ENCODE results near the gene NDUFS7.
A peak's percentile ranks its signal among the peaks of the same experiment; 100 is the strongest.

NDUFS7 gene

DNA sequence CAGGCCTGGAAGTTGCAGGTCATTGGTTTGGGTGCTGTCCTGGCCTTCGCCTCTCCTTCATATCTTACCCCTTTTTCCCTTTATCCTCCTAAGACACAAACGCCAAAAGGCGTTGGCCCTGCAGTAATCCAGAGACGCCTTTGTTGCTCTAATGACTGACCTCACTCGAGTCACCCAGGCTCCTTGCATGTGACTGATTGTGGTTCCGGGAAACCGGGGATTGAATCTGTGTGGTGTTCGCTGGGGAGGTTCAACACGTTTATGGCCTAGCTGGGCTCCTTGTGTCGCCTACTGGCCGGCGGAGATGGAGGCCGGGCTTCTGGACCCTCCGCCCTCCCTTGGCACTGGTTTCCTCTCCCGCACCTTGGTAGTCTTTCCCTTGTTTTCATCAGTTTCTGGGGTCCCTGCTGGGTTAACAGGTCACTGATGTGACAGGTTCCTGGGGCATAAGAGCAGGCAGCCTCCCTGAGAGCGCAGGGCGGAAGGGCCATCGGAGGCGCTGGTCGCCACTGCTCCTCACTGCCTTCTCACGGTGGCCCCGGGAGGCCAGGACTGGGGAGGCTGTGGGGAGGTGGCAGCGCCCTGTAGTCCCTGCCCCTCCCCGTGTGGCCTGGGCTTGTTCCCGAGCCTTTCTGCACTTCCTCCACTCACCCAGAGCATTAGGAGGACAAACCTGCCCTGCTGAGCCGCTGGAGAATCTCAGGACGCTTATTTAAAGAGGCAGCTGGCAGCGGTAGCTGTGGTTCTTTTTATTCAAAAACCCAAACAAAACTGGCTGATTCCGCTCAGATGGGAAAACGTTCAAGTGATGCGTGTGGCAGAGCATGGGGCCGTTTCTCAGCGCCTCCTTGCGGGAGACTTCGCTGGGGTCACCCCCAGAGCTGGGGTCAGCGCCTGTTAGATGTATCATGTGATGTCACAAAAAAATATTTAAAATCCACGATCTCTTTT is 18.1 kb upstream of the NDUFS7 start:
- DNase-seq (ENCODE audit: low spot score): no peak

DNA sequence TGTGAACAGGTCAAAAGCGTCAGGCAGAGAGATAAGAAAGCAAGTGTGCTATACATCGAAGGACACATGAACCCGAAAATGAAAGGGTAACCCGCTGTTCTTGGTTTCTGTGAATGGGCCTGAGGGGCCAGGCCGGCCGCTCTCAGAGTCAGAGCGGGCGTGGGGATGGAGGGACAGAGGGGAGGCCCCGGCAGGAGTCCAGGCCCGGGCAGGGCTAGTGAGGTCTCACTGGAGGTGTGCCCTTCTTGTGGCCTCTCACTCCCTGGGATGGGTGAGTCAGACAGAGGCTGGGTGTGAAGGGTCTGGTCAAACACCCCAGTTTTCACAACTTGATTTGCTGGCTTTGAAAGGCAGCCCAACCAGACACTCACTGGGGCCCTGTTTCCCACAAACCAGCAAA is 17.4 kb upstream of the NDUFS7 start:
- DNase-seq (ENCODE audit: low spot score): no peak

DNA sequence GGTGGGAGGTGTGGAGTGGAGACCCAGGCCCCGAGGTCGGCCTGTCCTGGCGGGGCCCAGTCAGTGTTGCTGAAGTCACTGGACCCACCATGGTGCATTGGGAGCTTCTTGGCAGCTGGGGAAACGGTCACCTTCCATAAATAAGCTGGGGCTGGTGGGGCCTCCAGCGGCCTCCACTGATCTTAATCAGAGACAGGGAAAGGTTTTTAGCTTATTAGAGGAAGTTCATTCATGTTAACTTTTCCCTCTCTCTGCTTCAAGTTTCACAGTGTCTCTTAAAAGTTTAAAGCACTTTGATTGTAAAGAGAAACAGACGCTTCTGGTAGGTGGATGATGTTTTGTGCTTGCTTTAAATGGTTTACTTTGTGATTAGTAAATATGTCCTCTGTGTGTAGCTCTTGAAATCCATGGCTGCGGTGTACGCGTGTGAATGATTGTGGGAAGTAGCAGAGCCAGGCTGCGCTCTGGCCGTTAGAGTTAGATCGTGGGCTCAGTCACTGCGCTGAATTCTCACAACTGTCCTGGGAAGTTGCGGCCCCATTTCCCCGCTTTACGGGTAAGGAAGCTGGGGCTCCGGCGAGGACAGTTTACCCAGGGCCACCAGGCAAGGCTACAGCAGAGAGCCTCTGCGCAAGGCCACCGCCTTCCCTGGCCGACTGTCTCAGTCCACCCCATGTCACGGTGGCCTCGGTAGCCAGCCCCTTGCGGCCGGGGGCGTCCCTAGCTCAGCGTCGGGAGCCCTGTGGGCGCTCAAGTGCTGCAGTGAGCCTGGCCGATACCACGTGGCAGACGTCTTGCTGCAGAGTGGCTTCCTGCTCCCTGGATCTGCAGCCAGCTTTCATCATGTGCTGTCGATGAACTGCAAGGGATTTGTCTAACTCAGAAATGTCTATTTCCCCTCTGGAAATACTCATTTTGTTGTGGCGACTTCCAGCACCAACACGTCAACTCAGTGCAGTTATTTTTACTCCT is 16.5 kb upstream of the NDUFS7 start:
- no peak for DNase-seq (ENCODE audit: low spot score)

DNA sequence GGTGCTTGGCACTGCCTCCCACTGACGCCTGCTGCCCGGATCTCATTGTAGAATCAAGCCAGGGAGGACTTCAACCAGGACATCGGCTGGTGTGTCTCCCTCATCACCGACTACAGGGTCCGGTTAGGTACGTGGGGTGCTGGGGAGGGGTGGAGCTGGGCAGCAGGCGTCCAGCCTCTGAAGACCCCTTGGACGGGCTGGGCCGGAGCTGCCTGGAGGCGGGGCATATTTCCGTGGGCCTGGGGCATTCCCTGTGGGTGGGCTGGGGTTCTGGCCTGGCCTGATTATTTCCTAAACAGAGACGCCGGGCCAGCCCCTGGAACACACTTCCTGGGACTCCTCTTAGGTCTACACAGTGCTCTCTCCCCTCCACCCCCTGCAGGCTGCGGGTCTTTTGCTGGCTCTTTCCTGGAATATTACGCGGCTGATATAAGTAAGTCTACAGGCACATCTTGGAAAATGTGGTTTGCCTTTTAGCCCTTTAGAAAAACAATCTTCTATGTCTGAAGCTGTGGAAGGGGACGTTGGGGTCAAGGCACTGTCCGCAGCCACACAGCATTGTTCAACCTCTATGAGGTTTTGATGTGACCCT is 14.4 kb upstream of the NDUFS7 start:
- DNase-seq (ENCODE audit: low spot score): no peak

DNA sequence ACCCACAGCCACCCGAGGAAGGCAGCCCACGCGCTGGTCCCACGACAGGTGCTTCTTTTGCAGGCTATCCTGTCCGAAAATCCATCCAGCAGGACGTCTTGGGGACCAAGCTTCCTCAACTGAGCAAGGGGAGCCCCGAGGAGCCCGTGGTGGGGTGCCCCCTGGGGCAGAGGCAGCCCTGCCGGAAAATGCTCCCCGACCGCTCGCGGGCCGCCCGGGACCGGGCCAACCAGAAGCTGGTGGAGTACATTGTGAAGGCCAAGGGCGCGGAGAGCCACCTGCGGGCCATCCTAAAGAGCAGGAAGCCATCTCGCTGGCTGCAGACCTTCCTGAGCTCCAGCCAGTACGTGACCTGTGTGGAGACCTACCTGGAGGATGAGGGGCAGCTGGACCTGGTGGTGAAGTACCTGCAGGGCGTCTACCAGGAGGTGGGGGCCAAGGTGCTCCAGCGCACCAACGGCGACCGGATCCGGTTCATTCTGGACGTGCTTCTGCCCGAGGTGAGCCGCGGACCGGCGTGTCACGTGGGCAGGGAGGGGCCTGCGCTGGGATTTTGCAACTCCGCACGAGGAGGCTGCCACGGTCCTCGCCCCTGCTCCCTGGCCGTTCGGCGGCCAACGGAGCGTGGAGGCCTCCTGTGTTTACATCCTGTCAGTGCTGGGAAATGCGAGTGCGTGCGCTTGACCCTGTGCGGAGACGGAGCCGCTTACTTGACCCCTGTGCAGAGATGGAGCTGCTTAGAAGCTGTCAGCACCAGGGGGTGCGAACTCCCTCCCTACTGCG is 12.9 kb upstream of the NDUFS7 start:
- no peak for DNase-seq (ENCODE audit: low spot score)

DNA sequence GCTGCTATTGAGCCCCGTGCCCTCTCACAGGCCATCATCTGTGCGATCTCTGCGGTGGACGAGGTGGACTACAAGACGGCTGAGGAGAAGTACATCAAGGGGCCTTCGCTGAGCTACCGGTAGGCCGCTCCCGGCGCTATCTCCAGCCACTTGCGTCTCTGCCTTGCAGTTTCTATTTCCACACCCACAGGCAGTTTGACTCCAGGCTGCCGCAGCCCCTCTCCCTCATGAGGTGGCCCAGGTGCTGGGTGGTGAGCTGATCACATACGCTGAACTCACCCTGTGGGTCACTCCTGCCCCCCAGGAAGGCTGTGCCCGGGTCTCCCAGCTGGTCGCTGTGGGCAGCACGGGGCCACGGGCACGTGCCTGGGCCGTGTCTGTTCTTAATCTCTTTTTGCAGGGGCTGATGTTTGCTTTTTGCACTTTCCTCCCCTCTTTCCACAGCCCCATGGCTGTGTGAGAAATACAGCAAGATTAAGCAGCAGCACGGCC is 10.6 kb upstream of the NDUFS7 start:
- DNase-seq (ENCODE audit: low spot score): no peak

DNA sequence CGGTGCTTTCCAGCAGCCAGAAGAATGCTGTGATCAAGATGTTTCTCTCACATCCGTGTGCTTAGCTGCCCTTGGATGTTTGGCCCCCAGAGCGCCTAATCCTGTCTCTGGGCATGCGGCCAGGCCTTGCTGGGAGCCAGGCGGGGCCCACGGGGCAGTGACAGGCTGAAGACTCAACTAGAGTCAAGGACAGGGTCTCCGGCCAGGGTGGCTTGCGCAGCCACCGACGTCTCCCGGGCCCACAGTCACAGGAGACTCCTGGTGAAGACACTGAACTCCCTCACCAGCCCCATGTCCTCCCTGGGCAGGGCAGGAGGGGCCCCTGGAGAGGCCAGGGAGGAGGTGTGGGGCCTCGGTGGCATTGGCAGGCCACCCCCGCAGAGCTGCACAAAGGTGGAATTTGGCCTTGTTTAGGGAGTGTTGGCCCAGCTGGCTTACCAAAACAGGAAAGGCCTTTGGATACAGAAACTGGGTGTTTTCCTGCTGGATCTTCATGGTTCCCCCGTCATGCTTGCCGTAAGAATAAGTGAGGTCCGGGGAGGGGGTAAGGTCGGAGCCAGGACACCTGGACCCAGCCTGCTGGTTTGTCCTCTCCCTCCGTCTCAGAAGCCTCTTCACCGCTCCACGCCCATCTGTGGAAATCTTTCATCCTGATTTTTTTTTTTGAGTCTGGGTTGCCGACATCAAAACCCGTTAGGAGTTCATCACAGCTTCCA is 10.0 kb upstream of the NDUFS7 start:
- no peak for DNase-seq (ENCODE audit: low spot score)

DNA sequence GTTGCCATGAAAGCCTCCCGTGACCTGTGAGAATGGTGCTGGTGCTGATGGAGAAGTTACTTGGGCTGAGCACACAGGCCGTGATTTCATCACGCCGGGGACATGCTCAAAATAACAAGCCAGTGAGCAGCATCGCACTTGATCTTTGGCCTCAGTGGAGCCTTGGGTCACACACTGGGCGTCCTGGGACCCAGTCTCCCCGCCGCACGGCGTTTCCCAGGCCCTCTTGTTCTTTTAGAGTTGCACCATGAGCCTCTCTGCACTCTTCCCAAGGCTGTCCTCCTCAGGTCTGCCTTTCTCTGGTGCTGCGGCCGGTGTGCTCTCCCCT is 9.5 kb upstream of the NDUFS7 start:
- no peak for DNase-seq (ENCODE audit: low spot score)

DNA sequence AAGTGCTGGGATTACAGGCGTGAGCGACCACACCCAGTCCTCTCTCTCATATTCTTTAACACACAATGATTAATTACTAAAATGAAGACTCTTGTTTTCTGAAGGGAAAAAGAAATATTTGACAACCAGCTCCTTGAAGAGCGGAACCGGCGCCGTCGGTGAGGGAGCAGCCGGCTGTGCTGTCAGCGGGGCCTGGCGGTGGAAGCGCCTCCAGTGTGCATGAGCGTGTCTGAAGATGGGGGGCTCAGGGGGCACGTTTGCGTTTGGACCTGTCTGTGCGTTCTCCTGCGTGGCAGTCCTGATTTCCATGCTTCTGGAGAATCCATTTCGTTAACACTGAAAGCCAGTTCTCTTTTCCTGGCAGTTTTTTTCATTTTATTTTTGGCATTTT is 7.3 kb upstream of the NDUFS7 start:
- DNase-seq (ENCODE audit: low spot score): no peak

DNA sequence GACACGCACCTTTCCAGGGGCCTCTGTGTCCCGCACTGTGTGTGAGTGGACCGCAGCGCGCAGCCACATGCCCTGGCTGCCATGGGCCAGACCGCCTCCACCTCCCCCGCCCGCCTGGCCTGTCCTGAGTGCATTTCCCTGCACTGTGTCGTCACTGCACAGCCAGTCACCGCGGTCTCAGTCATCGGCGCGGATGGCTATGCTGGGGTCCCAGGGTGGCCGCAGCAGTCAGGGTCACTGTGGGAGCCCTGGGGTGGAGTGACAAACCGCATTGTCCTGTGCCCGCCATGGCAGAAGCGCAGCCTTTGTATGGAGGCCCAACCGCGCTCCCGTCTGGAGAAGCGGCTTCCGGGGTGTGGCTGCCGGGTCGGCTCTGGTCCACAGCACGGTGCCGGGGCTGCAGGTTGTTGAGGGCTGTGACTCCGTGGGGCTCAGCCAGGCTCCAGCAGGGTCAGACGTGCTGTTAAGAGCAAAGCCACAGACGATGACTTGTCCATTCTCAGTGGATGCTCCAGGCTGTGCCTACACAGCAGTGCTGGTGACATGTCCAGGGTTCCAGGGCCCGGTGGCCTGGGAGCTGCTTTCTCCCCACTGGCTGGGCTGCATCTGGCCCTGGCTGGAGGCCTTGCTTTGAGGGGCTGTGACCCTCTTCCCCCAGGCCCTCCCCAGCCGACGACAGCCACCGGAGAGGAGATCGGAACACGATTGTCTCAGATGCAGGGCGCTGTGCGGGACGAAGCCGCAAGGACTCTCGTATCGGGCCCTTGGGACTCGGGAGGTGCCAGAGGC is 6.3 kb upstream of the NDUFS7 start:
- no peak for DNase-seq (ENCODE audit: low spot score)

DNA sequence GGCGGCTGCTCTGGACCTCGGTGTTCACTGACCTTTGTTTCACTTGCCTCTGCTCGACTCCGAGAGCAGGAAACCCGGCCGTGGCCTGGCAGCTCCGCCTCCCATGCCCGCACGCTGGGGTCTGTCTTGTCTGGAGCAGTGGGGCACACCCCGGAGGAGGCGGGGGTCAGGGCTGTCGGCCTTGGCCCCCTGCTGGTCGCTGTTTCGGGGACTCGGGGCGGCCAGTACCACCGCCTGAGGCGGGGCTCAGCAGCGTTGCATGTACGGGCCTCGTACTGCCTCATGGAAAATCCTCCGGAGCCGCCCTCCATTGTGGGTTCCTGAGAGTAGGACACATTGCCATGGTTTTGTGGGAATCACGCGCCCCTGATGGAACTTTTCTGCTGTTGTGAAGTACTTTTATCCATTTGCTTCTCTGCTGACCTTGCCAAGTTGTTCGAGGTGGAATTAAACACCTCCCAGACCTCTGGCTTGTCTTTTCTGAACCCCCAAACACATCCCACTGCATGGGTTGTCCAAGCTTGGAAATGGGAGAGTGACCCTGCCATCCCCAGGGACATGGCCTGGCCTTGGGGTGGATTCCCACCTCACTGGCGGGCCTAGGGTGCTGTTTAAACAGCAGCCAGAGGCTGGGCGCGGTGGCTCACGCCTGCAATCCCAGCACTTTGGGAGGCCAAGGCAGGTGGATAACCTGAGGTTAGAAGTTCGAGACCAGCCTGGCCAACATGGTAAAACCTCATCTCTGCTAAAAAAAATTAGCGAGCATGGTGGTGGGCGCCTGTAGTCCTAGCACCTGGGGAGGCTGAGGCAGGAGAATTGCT is 5.5 kb upstream of the NDUFS7 start:
- DNase-seq (ENCODE audit: low spot score): no peak

DNA sequence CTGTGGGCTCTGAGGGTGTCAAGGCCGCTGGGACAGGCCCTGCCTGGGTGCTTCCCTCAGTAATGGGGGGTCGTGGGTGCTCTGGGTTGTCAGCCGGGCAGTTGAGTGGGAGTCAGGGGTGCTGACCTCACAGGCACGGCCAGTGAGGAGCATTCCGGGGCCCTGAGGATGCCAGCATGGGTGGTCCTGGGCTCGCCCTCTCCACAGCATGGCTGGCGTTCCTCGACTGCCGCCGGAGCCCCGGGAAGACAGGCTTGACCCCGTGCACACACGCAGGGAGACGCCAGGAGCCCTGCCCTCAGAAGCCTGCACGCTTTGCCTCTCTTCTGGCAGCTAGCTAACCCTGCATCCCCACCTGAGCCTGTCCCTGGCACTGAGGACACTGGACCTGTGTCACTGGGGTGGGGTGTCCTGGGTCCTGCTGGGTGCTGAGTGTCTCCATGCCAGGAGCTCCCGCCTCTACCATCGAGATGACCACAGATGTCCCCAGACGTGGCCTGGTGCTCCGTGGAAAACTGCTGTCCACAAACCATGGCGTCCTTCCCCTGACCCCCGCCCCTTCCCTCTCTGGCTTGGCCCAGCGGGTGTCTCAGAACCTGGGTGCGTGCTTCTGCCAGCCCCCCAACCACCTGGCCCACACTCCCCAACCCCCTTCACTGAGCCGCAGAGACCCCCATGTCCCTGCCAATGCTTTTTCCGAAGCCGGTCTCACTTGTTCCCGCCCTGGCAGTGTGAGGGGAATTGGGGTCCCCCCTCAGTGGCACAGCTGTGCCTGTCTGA is 4.4 kb upstream of the NDUFS7 start:
- DNase-seq (ENCODE audit: low spot score): no peak

DNA sequence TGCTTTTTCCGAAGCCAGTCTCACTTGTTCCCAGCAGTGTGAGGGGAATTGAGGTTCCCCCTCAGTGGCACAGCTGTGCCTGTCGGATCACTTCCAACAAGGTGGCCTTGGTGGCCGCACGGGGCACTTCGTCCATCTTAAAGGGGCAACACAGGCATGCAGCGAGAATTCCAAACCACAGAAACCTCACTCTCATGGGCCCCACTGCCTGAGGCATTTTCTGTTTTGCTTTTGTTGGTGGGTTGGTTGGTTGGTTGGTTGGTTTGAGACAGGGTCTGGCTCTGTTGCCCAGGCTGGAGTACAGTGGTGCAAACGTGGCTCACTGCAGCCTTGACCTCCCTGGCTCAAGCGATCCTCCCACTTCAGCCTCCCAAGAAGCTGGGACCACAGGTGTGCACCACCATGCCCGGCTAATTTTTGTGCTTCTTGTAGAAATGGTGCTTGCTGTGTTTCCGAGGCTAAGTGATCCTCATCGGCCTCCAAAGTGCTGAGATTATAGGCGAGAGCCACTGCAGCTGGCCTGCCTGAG is 3.7 kb upstream of the NDUFS7 start:
- no peak for DNase-seq (ENCODE audit: low spot score)

DNA sequence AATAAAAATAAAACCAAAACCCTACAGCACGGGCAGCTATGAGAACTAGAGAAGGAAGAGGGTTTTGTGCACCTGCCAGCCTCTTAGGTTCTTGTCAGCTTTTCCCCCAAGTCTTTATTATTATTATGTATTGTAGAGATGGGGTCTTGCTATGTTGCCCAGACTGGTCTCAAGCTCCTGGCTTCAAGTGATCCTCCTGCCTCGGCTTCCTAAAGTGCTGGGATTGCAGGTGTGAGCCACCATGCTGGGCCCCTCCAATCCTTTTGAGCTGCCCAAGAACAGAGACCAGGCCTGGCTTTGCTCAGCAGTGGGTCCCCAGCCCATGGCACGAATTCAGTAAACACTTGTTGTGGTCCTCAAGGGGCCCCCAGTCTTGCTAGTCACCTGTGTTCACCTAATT is 1.5 kb upstream of the NDUFS7 start:
- no peak for DNase-seq (ENCODE audit: low spot score)

DNA sequence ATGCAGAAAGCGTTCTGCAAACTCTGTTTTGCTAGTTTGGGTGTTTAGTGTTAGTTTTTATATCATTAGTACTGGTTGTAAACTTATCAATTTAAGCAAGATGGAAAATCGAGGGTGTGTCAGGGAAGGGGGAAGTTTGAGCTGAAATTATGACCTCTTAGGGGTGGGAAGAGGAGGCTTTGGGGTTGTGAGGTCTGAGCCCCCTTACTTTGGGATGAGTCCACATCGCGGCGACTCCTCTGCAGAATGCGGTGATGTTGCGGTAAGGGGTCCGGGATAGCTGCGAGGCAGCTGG is 743 bp upstream of the NDUFS7 start:
- peak; percentile 81 for DNase-seq (ENCODE audit: low spot score)

DNA sequence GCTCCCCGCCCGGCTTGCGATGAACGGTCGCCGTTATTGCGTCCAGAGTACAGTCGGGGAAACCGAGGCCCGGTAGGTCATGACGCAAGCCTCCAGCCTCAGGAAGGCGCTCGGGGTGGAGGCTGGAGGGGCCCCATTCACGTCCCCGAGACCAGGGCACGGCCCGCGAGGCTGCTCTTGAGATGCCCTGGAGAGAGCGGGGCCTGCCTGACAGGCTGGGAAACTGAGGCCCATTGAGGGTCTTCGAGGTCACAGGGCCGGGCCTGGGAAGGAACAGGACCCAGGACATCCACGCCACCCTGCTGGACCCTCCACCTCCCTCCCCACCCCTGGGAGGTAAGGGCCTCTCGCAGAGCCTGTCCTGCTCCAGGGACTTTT is 367 bp downstream of the NDUFS7 start:
- DNase-seq (ENCODE audit: low spot score): no peak

DNA sequence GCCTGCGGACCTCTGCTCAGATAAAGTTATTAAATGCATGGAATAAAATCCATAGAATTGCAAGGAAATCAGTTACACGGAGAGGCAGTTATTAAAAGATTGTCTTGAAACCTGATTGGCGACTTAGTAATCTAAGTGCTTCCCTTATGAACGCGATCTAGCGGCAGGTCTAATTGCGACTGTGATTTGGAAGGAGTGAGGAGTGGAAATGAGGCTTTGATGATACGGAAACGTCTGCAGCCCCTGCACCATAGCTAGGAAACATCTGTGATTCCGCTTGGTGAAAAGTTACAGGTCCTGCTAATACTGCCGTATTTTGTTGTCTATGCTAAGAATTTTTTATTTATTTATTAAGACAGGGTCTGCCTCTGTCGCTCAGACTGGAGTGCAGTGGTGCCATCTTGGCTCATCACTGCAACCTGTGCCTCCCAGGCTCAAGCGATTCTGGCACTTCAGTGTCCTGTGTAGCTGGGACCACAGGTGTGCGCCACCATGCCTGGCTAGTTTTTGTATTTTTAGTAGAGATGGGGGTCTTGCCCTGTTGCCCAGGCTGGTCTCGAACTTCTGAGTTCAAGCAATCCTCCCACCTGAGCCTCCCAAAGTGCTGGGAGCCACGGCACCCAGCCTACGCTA is 887 bp downstream of the NDUFS7 start:
- no peak for DNase-seq (ENCODE audit: low spot score)

DNA sequence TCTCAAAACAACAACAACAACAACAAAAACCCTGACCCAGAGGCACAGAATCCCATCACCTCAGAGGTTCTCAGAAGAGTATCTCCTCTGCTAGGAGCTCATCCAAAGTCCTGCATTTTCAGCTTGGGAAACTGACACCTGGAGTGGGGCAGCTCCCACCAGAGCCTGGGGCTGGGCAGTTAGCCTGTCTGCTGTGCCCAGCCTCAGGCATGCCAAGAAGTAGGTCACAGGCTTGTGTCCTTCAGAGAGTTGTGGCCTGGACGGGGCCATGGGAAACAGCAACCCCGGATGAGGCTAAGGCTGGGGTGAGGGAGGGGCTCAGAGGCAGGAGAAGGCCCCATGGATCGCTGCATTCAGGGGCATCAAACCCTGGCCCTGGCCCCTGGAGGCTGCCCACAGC is 2.1 kb downstream of the NDUFS7 start:
- no peak for DNase-seq (ENCODE audit: low spot score)
